K562 (cell line): ENCODE results near the gene PODN. TPM values are rescaled to one million over a fixed set of nuclear protein-coding genes. Genes with fewer than 3 reads are reported as not detected.

ENCODE experiments used
- ATAC-seq: fragments of 200-7000 bp; cut with Tn5 transposase; 3 replicates; pipeline ENCODE4 v1.9.1; 2020; ENCODE audit warnings: moderate library complexity
- BruUV-seq: library from RNA; stranded (reverse); fragments of 400-500 nt; replicated peaks from 2 replicates; lab custom pipeline; 2021; lab: Mats Ljungman, UMichigan
- CTCF ChIA-PET: fragments of 300-600 bp; formaldehyde crosslinking; extraction: SDS; loops from one replicate; lab custom pipeline; 2021; ENCODE audit warnings: low intra/inter-chr PET ratio; lab: Yijun Ruan, JAX
- POLR2A ChIA-PET: fragments of 300-600, 350-650 bp; sonication (Branson Sonifier 250); formaldehyde crosslinking; extraction: SDS; loops from one replicate; lab custom pipeline; 2021; ENCODE audit warnings: antibody characterized with exemption, inconsistent platforms; lab: Yijun Ruan, JAX
- DNase-seq, 4 experiments: peaks; one replicate each; pipeline versions ENCODE4 v3.0.0 to v3.0.0-alpha.2; 2011 to 2018; ENCODE audit warnings: low spot score in 3 of 4, mixed read lengths in 3 of 4; ENCODE audit errors: extremely low read depth in 1 of 4
- FAIRE-seq: peaks from 2 replicates; lab custom pipeline; 2011; peaks lifted over from hg19 to GRCh38; lab: Jason Lieb, UNC
- H2AFZ ChIP-seq: 2 replicates; pipeline ENCODE4 v1.6.0; 2011; ENCODE audit warnings: low read depth, low read length, control low read depth, inconsistent platforms
- H3K27ac ChIP-seq: fragments of 200-600 bp; 3 replicates; pipeline ENCODE4 v1.8.0; 2011; ENCODE audit warnings: low read depth, mild to moderate bottlenecking, control low read depth, inconsistent platforms, low read length, moderate library complexity, mixed read lengths; ENCODE audit errors: extremely low read depth
- H3K27me3 ChIP-seq, 2 experiments: fragments of 300-600 bp in 1 of 2; 2 replicates in 1 of 2; 3 replicates in 1 of 2; pipeline versions ENCODE4 v1.6.0 to v1.8.0; 2011; ENCODE audit warnings: inconsistent platforms in 2 of 2, low read length in 2 of 2, mild to moderate bottlenecking in 1 of 2, mixed read lengths in 1 of 2, moderate library complexity in 1 of 2; ENCODE audit not compliant: control insufficient read depth in 2 of 2, insufficient read depth in 2 of 2
- H3K36me3 ChIP-seq: fragments of 300-600 bp; 3 replicates; pipeline ENCODE4 v1.8.0; 2011; ENCODE audit warnings: mild to moderate bottlenecking, low read length, inconsistent platforms; ENCODE audit not compliant: control insufficient read depth, insufficient read depth
- H3K4me1 ChIP-seq, 2 experiments: fragments of 200-600 bp in 1 of 2; replicated peaks in 1 of 2; 2 replicates in 1 of 2; 3 replicates in 1 of 2; pipeline versions ENCODE4 v1.5.1 to v1.8.0; 2011; ENCODE audit warnings: inconsistent platforms in 2 of 2, low read length in 2 of 2, mild to moderate bottlenecking in 1 of 2, mixed read lengths in 1 of 2, moderate library complexity in 1 of 2; ENCODE audit not compliant: control insufficient read depth in 2 of 2, insufficient read depth in 2 of 2
- H3K4me2 ChIP-seq: 2 replicates; pipeline ENCODE4 v1.6.1; 2011; ENCODE audit warnings: low read length, control low read depth, inconsistent platforms, mixed read lengths; ENCODE audit not compliant: insufficient read depth
- H3K4me3 ChIP-seq: fragments of 200-600 bp; sonication (generic), shearing (Covaris generic); 2 replicates; pipeline ENCODE4 v1.5.1; 2016; ENCODE audit warnings: control low read depth, inconsistent platforms
- H3K79me2 ChIP-seq: fragments of 200-600 bp; 3 replicates; pipeline ENCODE4 v1.8.0; 2011; ENCODE audit warnings: low read length, inconsistent platforms; ENCODE audit not compliant: control insufficient read depth, insufficient read depth
- H3K9ac ChIP-seq, 2 experiments: 2 replicates each; pipeline versions ENCODE4 v1.6.0 to v1.6.1; 2011; ENCODE audit warnings: low read depth in 2 of 2, low read length in 2 of 2, control low read depth in 1 of 2, inconsistent platforms in 1 of 2, mild to moderate bottlenecking in 1 of 2, mixed read lengths in 1 of 2; ENCODE audit not compliant: insufficient read depth in 1 of 2
- H3K9me1 ChIP-seq: one replicate; pipeline ENCODE4 v1.6.0; 2011; ENCODE audit warnings: inconsistent platforms, mild to moderate bottlenecking, low read length, moderate library complexity; ENCODE audit not compliant: control insufficient read depth, insufficient read depth
- H3K9me3 ChIP-seq: replicated peaks from 2 replicates; pipeline ENCODE4 v1.5.1; 2011; ENCODE audit warnings: low read depth, low read length, inconsistent platforms; ENCODE audit not compliant: control insufficient read depth, insufficient read depth
- H4K20me1 ChIP-seq: replicated peaks from 2 replicates; pipeline ENCODE4 v1.6.1; 2011; ENCODE audit warnings: low read length, inconsistent platforms, mixed read lengths; ENCODE audit not compliant: control insufficient read depth, insufficient read depth
- ELF2 ChIP-seq: fragments of 250-450 bp; sonication (Bioruptor Pico); IDR thresholded peaks from 2 replicates; pipeline ENCODE4 v1.5.0; 2021; ENCODE audit warnings: mild to moderate bottlenecking
- ESRRB ChIP-seq: fragments of 250-450 bp; sonication (Bioruptor Pico); IDR thresholded peaks from 2 replicates; pipeline ENCODE4 v1.5.0; 2020; ENCODE audit warnings: mild to moderate bottlenecking, moderate library complexity, borderline replicate concordance
- KDM1A ChIP-seq, 2 experiments: fragments of 450-650 bp; IDR thresholded peaks; 2 replicates each; pipeline ENCODE4 v1.6.1; 2016; ENCODE audit warnings: mild to moderate bottlenecking in 2 of 2
- RAD51 ChIP-seq: fragments of 450-650 bp; IDR thresholded peaks from 2 replicates; pipeline ENCODE4 v1.7.1; 2016; ENCODE audit warnings: low read depth, mild to moderate bottlenecking, borderline replicate concordance
- TFE3 ChIP-seq: fragments of 450-650 bp; formaldehyde crosslinking; IDR thresholded peaks from 2 replicates; pipeline ENCODE4 v1.4.0; 2020; ENCODE audit warnings: mild to moderate bottlenecking, mixed read lengths
- THAP7 ChIP-seq: fragments of 250-450 bp; sonication (Bioruptor Pico); IDR thresholded peaks from 2 replicates; pipeline ENCODE4 v1.5.0; 2021
- ZNF444 ChIP-seq: fragments of 250-450 bp; sonication (Bioruptor Pico); IDR thresholded peaks from 2 replicates; pipeline ENCODE4 v1.4.0; 2020; ENCODE audit warnings: mild to moderate bottlenecking, moderate library complexity
- ZNF668 ChIP-seq: fragments of 250-450 bp; sonication (Bioruptor Pico); IDR thresholded peaks from 2 replicates; pipeline ENCODE4 v1.8.0; 2022; ENCODE audit warnings: mild to moderate bottlenecking, inconsistent platforms
- ZSCAN29 ChIP-seq: fragments of 450-650 bp; IDR thresholded peaks from 2 replicates; pipeline ENCODE4 v1.6.1; 2017
- ZSCAN32 ChIP-seq: fragments of 450-650 bp; formaldehyde crosslinking; IDR thresholded peaks from 2 replicates; pipeline ENCODE4 v1.4.0; 2020; ENCODE audit warnings: mild to moderate bottlenecking, moderate library complexity
- WGBS: fragments of 100-300 bp; shearing (Covaris generic); methylation state at CpG from one replicate; pipeline ENCODE4 v1.1.6; 2016; ENCODE audit warnings: low coverage, mixed read lengths; ENCODE audit not compliant: insufficient coverage; ENCODE audit errors: missing lambda C conversion rate; 5-methylcytosine and 5-hydroxymethylcytosine counted together
- in situ Hi-C: fragments of 300-500 bp; cut with MboI; formaldehyde crosslinking; loops from 4 replicates; pipeline ENCODE4 v1.15.0; 2018; ENCODE audit warnings: inconsistent platforms, mixed read lengths
- intact Hi-C: fragments of 100-400 bp; cut with micrococcal nuclease; formaldehyde crosslinking; loops from 2 replicates; pipeline ENCODE4 v1.14.2; 2022
- polyA plus RNA-seq, 8 experiments: library from polyadenylated mRNA; depleted of rRNA in 4 of 8; stranded (reverse) in 5 of 8; unstranded in 3 of 8; fragments of >200 nt; fragmentation: Nextera tagmentation in 2 of 8; fragmentation: Illumina TruSeq in 1 of 8; extraction: Ambion mirVana in 2 of 8; extraction: Trizol in 1 of 8; gene quantifications; 2 replicates each; pipeline versions ENCODE4 v1.2.1 to v1.2.3, GENCODE V29; 2011 to 2014; ENCODE audit warnings: inconsistent platforms in 1 of 8, missing spikeins in 1 of 8
- total RNA-seq, 7 experiments: library from RNA; depleted of rRNA in 6 of 7; stranded (reverse); fragments of >200 nt in 6 of 7; fragmentation: Illumina TruSeq in 2 of 7; extraction: Trizol in 2 of 7; gene quantifications; 2 replicates each; pipeline versions ENCODE4 v1.2.1 to v1.2.3, GENCODE V29; 2011 to 2021; ENCODE audit warnings: low replicate concordance in 1 of 7

The PODN gene
- total and polyA plus RNA-seq, 9 of the 15 experiments (the other 6 are each of a cell fraction or from before 2014, with no cell fraction given): not detected

- H3K9ac ChIP-seq: no peak overlapping the region
- H3K27me3 ChIP-seq: peaks cover 33 to 53% of the 10 kb centered on the region in 2 experiments
- H3K4me2 ChIP-seq: no peak overlapping the region
- H3K4me1 ChIP-seq: peaks cover 0 to 4% of the 10 kb centered on the region in 2 experiments; a peak in 3 of 5 replicates
- 24% methylated on average over 4 of the region's 4 CpGs for WGBS
- ChIA-PET POLR2A (interaction anchor here (0.6 kb wide), 1 partner anchor 45 kb away, joined by 6 read pairs; no protein-coding TSS in a partner anchor), CTCF (no interaction called here)
- in situ Hi-C loops: no loop called here
- no peaks in the 10 kb centered on the region for H3K36me3 ChIP-seq
- intact Hi-C loops: no loop called here
- no peak overlapping the region for H2AFZ ChIP-seq
- FAIRE-seq (no peak), ATAC-seq (no peak), DNase-seq (no peak)
- no peak overlapping the region for H3K4me3 ChIP-seq
- no peak overlapping the region for H3K27ac ChIP-seq
- H3K79me2 ChIP-seq: no peaks in the 10 kb centered on the region
- BruUV-seq: no TSS peak
- TF ChIP-seq ZNF444 (CRISPR knock-in tag) (no peak), ZNF668 (CRISPR knock-in tag) (no peak), TFE3 (CRISPR knock-in tag) (no peak), ZSCAN29 (no peak), ELF2 (CRISPR knock-in tag) (no peak), ZSCAN32 (CRISPR knock-in tag) (no peak), THAP7 (CRISPR knock-in tag) (no peak), RAD51 (no peak), ESRRB (CRISPR knock-in tag) (no peak), KDM1A (IDR thresholded peaks at IDR 0.05) (no peak)
- H3K9me1 ChIP-seq: no peaks in the 10 kb centered on the region
- H4K20me1 ChIP-seq: no peaks in the 10 kb centered on the region
- H3K9me3 ChIP-seq: no peaks in the 10 kb centered on the region
Observed at GRCh38 chr1:53128401-53128800, 66.4 kb downstream of the PODN start.
